Spleen (tissue), 11 donors: ENCODE measurements around the gene PRDM16. TPM values are rescaled to one million over a fixed set of nuclear protein-coding genes. Genes with fewer than 3 reads are reported as not detected.

ENCODE experiments used
- DNase-seq: peaks from one replicate; pipeline ENCODE4 v3.0.0-alpha.2; 2020
- H3K27ac ChIP-seq, 8 donors: fragments of 200-600 bp; sonication (generic) in 7 of 8; 1 replicate in 4 of 8; 2 replicates in 4 of 8; pipeline versions ENCODE4 v1.5.0 to v1.8.0; 2016 to 2021; ENCODE audit warnings: inconsistent platforms in 4 of 8, mild to moderate bottlenecking in 4 of 8, moderate library complexity in 1 of 8
- H3K27me3 ChIP-seq, 7 donors: fragments of 200-600 bp; sonication (generic) in 6 of 7; replicated peaks in 1 of 7; 1 replicate in 4 of 7; 2 replicates in 3 of 7; pipeline versions ENCODE4 v1.5.0 to v1.8.0; 2016 to 2021; ENCODE audit warnings: inconsistent platforms in 3 of 7, mild to moderate bottlenecking in 1 of 7
- H3K36me3 ChIP-seq, 6 donors: fragments of 200-600 bp; sonication (generic) in 5 of 6; 1 replicate in 4 of 6; 2 replicates in 2 of 6; pipeline versions ENCODE4 v1.5.0 to v1.8.0; 2016 to 2021; ENCODE audit warnings: inconsistent platforms in 2 of 6
- H3K4me1 ChIP-seq, 6 donors: fragments of 200-600 bp; sonication (generic) in 5 of 6; 1 replicate in 3 of 6; 2 replicates in 3 of 6; pipeline versions ENCODE4 v1.5.0 to v1.8.0; 2016 to 2021; ENCODE audit warnings: inconsistent platforms in 3 of 6
- H3K4me3 ChIP-seq, 8 donors: fragments of 200-600 bp; sonication (generic) in 7 of 8; 1 replicate in 4 of 8; 2 replicates in 4 of 8; pipeline versions ENCODE4 v1.5.0 to v1.8.0; 2016 to 2021; ENCODE audit warnings: inconsistent platforms in 4 of 8, mild to moderate bottlenecking in 4 of 8, moderate library complexity in 2 of 8
- H3K9me3 ChIP-seq, 8 donors: fragments of 200-600 bp; sonication (generic) in 7 of 8; 1 replicate in 4 of 8; 2 replicates in 4 of 8; pipeline versions ENCODE4 v1.5.0 to v1.8.0; 2016 to 2021; ENCODE audit warnings: inconsistent platforms in 4 of 8
- CTCF ChIP-seq, 11 experiments: fragments of 200-600 bp in 7 of 11; fragments of 450-650 bp in 4 of 11; sonication (generic) in 4 of 11; IDR thresholded peaks in 8 of 11; conservative IDR thresholded peaks in 3 of 11; 1 replicate in 7 of 11; 2 replicates in 4 of 11; pipeline versions ENCODE4 v1.4.0 to v1.8.0; 2016 to 2021; ENCODE audit warnings: antibody characterized with exemption in 11 of 11, inconsistent platforms in 4 of 11, mild to moderate bottlenecking in 1 of 11
- POLR2A ChIP-seq, 3 donors: fragments of 450-650 bp; IDR thresholded peaks; one replicate each; pipeline ENCODE4 v1.5.1; 2017; ENCODE audit warnings: antibody characterized with exemption in 3 of 3, mild to moderate bottlenecking in 1 of 3
- POLR2AphosphoS5 ChIP-seq, 3 donors: sonication (generic); formaldehyde crosslinking; IDR thresholded peaks; one replicate each; pipeline ENCODE4 v1.5.1; 2017; ENCODE audit warnings: antibody characterized with exemption in 3 of 3
- WGBS, 5 donors: extraction: QIAGEN DNeasy Blood & Tissue Kit in 3 of 5; methylation state at CpG; one replicate each; pipeline versions ENCODE4 v1.1.5 to v1.1.7; 2013 to 2018; 5-methylcytosine and 5-hydroxymethylcytosine counted together
- intact Hi-C: fragments of 100-400 bp; cut with DNase I; formaldehyde crosslinking; loops from one replicate; pipeline ENCODE4 v1.15.0; 2023; ENCODE audit warnings: low total_unique reads
- polyA plus RNA-seq, 3 donors: library from polyadenylated mRNA; stranded (reverse); fragments of 200-250 nt; gene quantifications; one replicate each; pipeline ENCODE4 v1.2.1, GENCODE V29; 2013
- total RNA-seq, 7 donors: library from RNA; depleted of rRNA in 3 of 7; stranded (reverse); fragments of >200 nt in 3 of 7; fragmentation: NEBNext Ultra II Directional in 4 of 7; extraction: Animal tissue kit (Norgen Biotek cat#: 25700) in 4 of 7; gene quantifications; one replicate each; pipeline versions ENCODE4 v1.1.0 to v1.2.1, GENCODE V29; 2016 to 2021
- donor health status: healthy with polysubstance abuse.
- donor health status: DM: no; HTN: no; CAD: no; lungs with moderate emphysema.
- donor health status: DM: no; HTN: no; CAD: no.
- donor health status: Bipolar disorder and iron deficiency.
- donor health status: healthy.
- donor health status: DM: no; HTN: no; CAD: no.
- donor health status: DM: yes; HTN: yes; CAD: no.

PRDM16 gene
- total and polyA plus RNA-seq, 10 donors = 0.43 to 3.2 (median 1.4) TPM

- Histone ChIP-seq H3K9me3 (no peaks in the 10 kb centered on the region), H3K4me3 (no peak overlapping the region), H3K4me1 (peaks cover 5 to 26% (median 19%) of the 10 kb centered on the region in 6 donors), H3K27me3 (peaks cover 0 to 60% (median 24%) of the 10 kb centered on the region in 7 donors), H3K36me3 (no peaks in the 10 kb centered on the region), H3K27ac (no peak overlapping the region)
- TF ChIP-seq POLR2A (IDR thresholded peaks at IDR 0.05) (no peak), CTCF (IDR thresholded peaks at IDR 0.05 in 8 of 11, conservative IDR thresholded peaks at IDR 0.05 in 3 of 11) (no peak), POLR2AphosphoS5 (IDR thresholded peaks at IDR 0.05) (no peak)
- intact Hi-C loops = no loop called here
- 41 to 49% (median 46%) methylated on average over 6 to 8 of the region's 8 CpGs for WGBS, 5 donors
- no peak for DNase-seq
Measured at GRCh38 chr1:3168678-3169077, 99.7 kb downstream of the PRDM16 start.

- Histone ChIP-seq H3K27ac (peak overlapping the region in 4 of 8 donors; percentile 66 to 79 (median 74)), H3K27me3 (peaks cover 0 to 68% (median 24%) of the 10 kb centered on the region in 7 donors), H3K9me3 (no peaks in the 10 kb centered on the region), H3K4me1 (peaks cover 7 to 35% (median 22%) of the 10 kb centered on the region in 6 donors), H3K36me3 (no peaks in the 10 kb centered on the region), H3K4me3 (peak overlapping the region in 1 of 8 donors; percentile 48)
- 67 to 78% (median 73%) methylated on average over 35 of the region's 35 CpGs for WGBS, 5 donors
- intact Hi-C loops = no loop called here
- no peak for TF ChIP-seq POLR2A (IDR thresholded peaks at IDR 0.05)
- no peak for TF ChIP-seq CTCF (IDR thresholded peaks at IDR 0.05 in 8 of 11, conservative IDR thresholded peaks at IDR 0.05 in 3 of 11)
- no peak for TF ChIP-seq POLR2AphosphoS5 (IDR thresholded peaks at IDR 0.05)
- no peak for DNase-seq
Measured at GRCh38 chr1:3169665-3170356, 100.8 kb downstream of the PRDM16 start.

- peak overlapping the region in 4 of 8 donors; percentile 5 to 48 (median 21) for H3K4me3 ChIP-seq
Measured at GRCh38 chr1:3170561-3171453, 101.8 kb downstream of the PRDM16 start.

More at GRCh38 chr1:3170561-3171453, 101.8 kb downstream of the PRDM16 start:
- Histone ChIP-seq H3K4me1 (peaks cover 12 to 43% (median 28%) of the 10 kb centered on the region in 6 donors), H3K9me3 (no peaks in the 10 kb centered on the region), H3K36me3 (no peaks in the 10 kb centered on the region), H3K27ac (peak overlapping the region in 7 of 8 donors; percentile 15 to 79 (median 66)), H3K27me3 (peaks cover 0 to 78% (median 24%) of the 10 kb centered on the region in 7 donors)
- DNase-seq = no peak
- 2 to 6% (median 5%) methylated on average over 19 to 40 of the region's 40 CpGs for WGBS, 5 donors
- TF ChIP-seq POLR2A (IDR thresholded peaks at IDR 0.05) (no peak), CTCF (IDR thresholded peaks at IDR 0.05 in 8 of 11, conservative IDR thresholded peaks at IDR 0.05 in 3 of 11) (no peak), POLR2AphosphoS5 (IDR thresholded peaks at IDR 0.05) (peak; percentile 24 to 75 (median 63))
- intact Hi-C loops = no loop called here
